Endothelial cell (in vitro differentiated cells): Measurements from ENCODE around the gene DRD3. TPM values are rescaled to one million over a fixed set of nuclear protein-coding genes. Genes with fewer than 3 reads are reported as not detected.
A peak's percentile ranks its signal among the peaks of the same experiment; 100 is the strongest.

Experiments
- DNase-seq: peaks from one replicate; pipeline ENCODE4 v3.0.0; 2021; ENCODE audit warnings: low spot score
- H3K27ac Mint-ChIP-seq: one replicate; pipeline ENCODE4 v1.8.0; 2021; ENCODE audit warnings: mixed read lengths, inconsistent platforms; ENCODE audit not compliant: unreplicated experiment
- H3K27me3 Mint-ChIP-seq: one replicate; pipeline ENCODE4 v1.8.0; 2021; ENCODE audit warnings: mild to moderate bottlenecking, moderate library complexity, mixed read lengths, inconsistent platforms; ENCODE audit not compliant: unreplicated experiment
- H3K36me3 Mint-ChIP-seq: one replicate; pipeline ENCODE4 v1.8.0; 2021; ENCODE audit warnings: mild to moderate bottlenecking, low read depth, mixed read lengths, inconsistent platforms; ENCODE audit not compliant: unreplicated experiment
- H3K4me1 Mint-ChIP-seq: one replicate; pipeline ENCODE4 v1.8.0; 2021; ENCODE audit warnings: mild to moderate bottlenecking, mixed read lengths, inconsistent platforms; ENCODE audit not compliant: unreplicated experiment
- H3K4me3 Mint-ChIP-seq: one replicate; pipeline ENCODE4 v1.8.0; 2021; ENCODE audit warnings: mild to moderate bottlenecking, mixed read lengths, inconsistent platforms; ENCODE audit not compliant: unreplicated experiment
- H3K9me3 Mint-ChIP-seq: one replicate; pipeline ENCODE4 v1.8.0; 2021; ENCODE audit warnings: mixed read lengths, inconsistent platforms; ENCODE audit not compliant: unreplicated experiment
- CTCF ChIP-seq: fragments of 200-600 bp; sonication (generic); IDR thresholded peaks from one replicate; pipeline ENCODE4 v1.5.0; 2021; ENCODE audit warnings: antibody characterized with exemption; ENCODE audit not compliant: unreplicated experiment
- total RNA-seq: library from RNA; stranded (reverse); fragmentation: NEBNext Ultra II Directional; extraction: Animal tissue kit (Norgen Biotek cat#: 25700); gene quantifications from one replicate; pipeline ENCODE4 v1.2.1, GENCODE V29; 2021; ENCODE audit not compliant: unreplicated experiment

DRD3 gene
- total RNA-seq, 1 donor from 2014 or later, result not detected

GRCh38 chr3:114079761-114080160 is 99.1 kb downstream of the DRD3 start:
- no peaks in the 10 kb centered on the region for H3K27me3 Mint-ChIP-seq
- peak overlapping the region; percentile 85 for H3K27ac Mint-ChIP-seq
- peaks cover 13% of the 10 kb centered on the region for H3K4me1 Mint-ChIP-seq
- peaks cover 19% of the 10 kb centered on the region for H3K36me3 Mint-ChIP-seq
- no peaks in the 10 kb centered on the region for H3K9me3 Mint-ChIP-seq
- peak overlapping the region; percentile 43 for H3K4me3 Mint-ChIP-seq
- DNase-seq, result no peak
- no peak for TF ChIP-seq CTCF

- H3K27me3 Mint-ChIP-seq, result no peaks in the 10 kb centered on the region
- no peak overlapping the region for H3K4me3 Mint-ChIP-seq
- peaks cover 13% of the 10 kb centered on the region for H3K4me1 Mint-ChIP-seq
- TF ChIP-seq CTCF, result no peak
- no peak for DNase-seq
- peaks cover 14% of the 10 kb centered on the region for H3K36me3 Mint-ChIP-seq
- no peaks in the 10 kb centered on the region for H3K9me3 Mint-ChIP-seq
- H3K27ac Mint-ChIP-seq, result no peak overlapping the region
Observed at GRCh38 chr3:114078126-114078525, 100.7 kb downstream of the DRD3 start.

Other genes with a start within 250 kb of the DRD3 start
- gene ZDHHC23, start 231.0 kb downstream of the DRD3 start, total RNA-seq, result 26.3 TPM
- gene CCDC191, start 122.5 kb downstream of the DRD3 start, total RNA-seq, result 4.0 TPM
- gene QTRT2, start 122.3 kb downstream of the DRD3 start, total RNA-seq, result 23.9 TPM
- not detected for gene ZNF80, start 58.5 kb upstream of the DRD3 start, total RNA-seq
- not detected for gene TIGIT, start 115.0 kb upstream of the DRD3 start, total RNA-seq